Measurements from ENCODE around the gene TSPAN5. TPM values are rescaled to one million over a fixed set of nuclear protein-coding genes. Genes with fewer than 3 reads are reported as not detected.

Gene TSPAN5
- total RNA-seq, 6 experiments from 2014 or later, result 59.6 to 75.4 (median 67.6) TPM

DNA sequence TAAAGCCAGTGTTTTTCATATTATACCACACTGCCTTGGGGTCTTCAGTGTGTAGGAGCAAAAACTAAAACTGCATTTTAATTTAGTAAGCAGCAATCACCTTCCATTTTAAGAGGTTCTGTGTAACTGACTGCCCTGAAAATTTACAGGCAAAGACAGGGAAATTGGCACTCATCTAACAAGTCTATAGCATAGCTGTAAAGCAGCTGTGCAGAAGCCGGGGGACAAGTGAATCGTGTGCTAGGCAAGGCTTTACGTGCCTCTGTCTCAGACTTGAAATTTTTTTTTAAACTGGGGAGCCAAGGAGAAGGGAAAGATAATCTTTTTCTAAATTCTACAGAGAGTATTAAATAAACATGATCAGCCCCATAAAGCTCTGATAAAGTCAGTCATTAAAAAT is 39.7 kb downstream of the TSPAN5 start:
- no peak for TF ChIP-seq CTCF (IDR thresholded peaks at IDR 0.05)
- Mint-ChIP-seq H3K4me1 (ENCODE audit: low read depth) (peaks cover 88% of the 10 kb centered on the region), H3K4me3 (peak overlapping the region; percentile 6; the same call in 1 of the 2 replicates), H3K27ac (peak overlapping the region; percentile 48), H3K36me3 (ENCODE audit: low read depth) (no peaks in the 10 kb centered on the region), H3K27me3 (ENCODE audit: insufficient read depth) (no peaks in the 10 kb centered on the region), H3K9me3 (no peaks in the 10 kb centered on the region)
- DNase-seq, result no peak

- H3K9me3 Mint-ChIP-seq, result no peaks in the 10 kb centered on the region
- peak overlapping the region; percentile 22 for H3K27ac Mint-ChIP-seq
- H3K4me3 Mint-ChIP-seq, result no peak overlapping the region
- no peak for DNase-seq
- TF ChIP-seq CTCF (IDR thresholded peaks at IDR 0.05), result no peak
- no peaks in the 10 kb centered on the region for H3K36me3 Mint-ChIP-seq (ENCODE audit: low read depth)
- H3K4me1 Mint-ChIP-seq (ENCODE audit: low read depth), result peaks cover 89% of the 10 kb centered on the region
- H3K27me3 Mint-ChIP-seq (ENCODE audit: insufficient read depth), result no peaks in the 10 kb centered on the region
Observed at GRCh38 chr4:98617358-98618047, 40.9 kb downstream of the TSPAN5 start.

GRCh38 chr4:98615991-98616390 is 42.4 kb downstream of the TSPAN5 start:
- no peak for TF ChIP-seq CTCF (IDR thresholded peaks at IDR 0.05)
- Mint-ChIP-seq H3K27me3 (ENCODE audit: insufficient read depth) (no peaks in the 10 kb centered on the region), H3K4me3 (no peak overlapping the region)

GRCh38 chr4:98614662-98615061 is 43.7 kb downstream of the TSPAN5 start:
- no peaks in the 10 kb centered on the region; the same call in 1 of the 2 replicates for H3K27me3 Mint-ChIP-seq (ENCODE audit: insufficient read depth)
- H3K36me3 Mint-ChIP-seq (ENCODE audit: low read depth), result no peaks in the 10 kb centered on the region
- peaks cover 95% of the 10 kb centered on the region for H3K4me1 Mint-ChIP-seq (ENCODE audit: low read depth)
- peak; percentile 42 for DNase-seq
- peak overlapping the region; percentile 59 for H3K27ac Mint-ChIP-seq
- H3K4me3 Mint-ChIP-seq, result peak overlapping the region; percentile 40
- no peak for TF ChIP-seq CTCF (IDR thresholded peaks at IDR 0.05)
- no peaks in the 10 kb centered on the region for H3K9me3 Mint-ChIP-seq

More at GRCh38 chr4:98615991-98616390, 42.4 kb downstream of the TSPAN5 start:
- Mint-ChIP-seq H3K36me3 (ENCODE audit: low read depth) (no peaks in the 10 kb centered on the region), H3K27ac (peak overlapping the region; percentile 17; the same call in 1 of the 2 replicates), H3K4me1 (ENCODE audit: low read depth) (peaks cover 93% of the 10 kb centered on the region), H3K9me3 (no peaks in the 10 kb centered on the region)
- DNase-seq, result no peak

- Mint-ChIP-seq H3K4me1 (ENCODE audit: low read depth) (peaks cover 94% of the 10 kb centered on the region), H3K36me3 (ENCODE audit: low read depth) (no peaks in the 10 kb centered on the region), H3K9me3 (no peaks in the 10 kb centered on the region), H3K27me3 (ENCODE audit: insufficient read depth) (no peaks in the 10 kb centered on the region; the same call in 1 of the 2 replicates), H3K4me3 (peak overlapping the region; percentile 57), H3K27ac (peak overlapping the region; percentile 59)
- no peak for TF ChIP-seq CTCF (IDR thresholded peaks at IDR 0.05)
- DNase-seq, result no peak
Observed at GRCh38 chr4:98614094-98614493, 44.3 kb downstream of the TSPAN5 start.

All from HFFc6 (cell line).